DND-41 (cell line): Measurements from ENCODE around the gene IGF2.

ENCODE experiments used
- ATAC-seq: fragments of 200-7000 bp; cut with Tn5 transposase; 3 replicates; pipeline ENCODE4 v1.9.1; 2021; ENCODE audit warnings: low read depth; ENCODE audit not compliant: insufficient read depth
- DNase-seq: peaks from one replicate; pipeline ENCODE4 v3.0.0-alpha.2; 2020
- H2AFZ ChIP-seq: 2 replicates; pipeline ENCODE4 v1.6.0; 2012; ENCODE audit warnings: low read depth, low read length
- H3K27ac ChIP-seq: 2 replicates; pipeline ENCODE4 v1.5.1; 2012; ENCODE audit warnings: low read length, inconsistent platforms
- H3K27me3 ChIP-seq: fragments of 200-600 bp; sonication (generic); 2 replicates; pipeline ENCODE4 v1.6.0; 2012; ENCODE audit warnings: low read length, mild to moderate bottlenecking, inconsistent platforms; ENCODE audit not compliant: insufficient read depth, poor library complexity
- H3K36me3 ChIP-seq: 2 replicates; pipeline ENCODE4 v1.5.1; 2012; ENCODE audit warnings: low read length, inconsistent platforms; ENCODE audit not compliant: insufficient read depth
- H3K4me1 ChIP-seq: 2 replicates; pipeline ENCODE4 v1.5.1; 2012; ENCODE audit warnings: mild to moderate bottlenecking, low read length; ENCODE audit not compliant: insufficient read depth
- H3K4me2 ChIP-seq: 2 replicates; pipeline ENCODE4 v1.6.0; 2012; ENCODE audit warnings: mild to moderate bottlenecking, moderate library complexity, low read length, inconsistent platforms; ENCODE audit not compliant: insufficient read depth
- H3K4me3 ChIP-seq, 2 experiments: fragments of 200-600 bp in 1 of 2; shearing (Covaris generic) in 1 of 2; 2 replicates each; pipeline ENCODE4 v1.5.1; 2012 to 2016; ENCODE audit warnings: inconsistent platforms in 2 of 2, low read length in 2 of 2, mild to moderate bottlenecking in 2 of 2, low read depth in 1 of 2, moderate library complexity in 1 of 2
- H3K79me2 ChIP-seq: 2 replicates; pipeline ENCODE4 v1.6.0; 2012; ENCODE audit warnings: low read length, inconsistent platforms; ENCODE audit not compliant: insufficient read depth
- H3K9ac ChIP-seq: 2 replicates; pipeline ENCODE4 v1.6.0; 2012; ENCODE audit warnings: low read depth, mild to moderate bottlenecking, inconsistent platforms, low read length, moderate library complexity
- H3K9me3 ChIP-seq: 2 replicates; pipeline ENCODE4 v1.5.1; 2012; ENCODE audit warnings: low read length, moderate library complexity, mild to moderate bottlenecking, inconsistent platforms; ENCODE audit not compliant: insufficient read depth, severe bottlenecking
- H4K20me1 ChIP-seq: 2 replicates; pipeline ENCODE4 v1.6.0; 2012; ENCODE audit warnings: low read length; ENCODE audit not compliant: insufficient read depth
- CTCF ChIP-seq: IDR thresholded peaks from 2 replicates; pipeline ENCODE4 v1.5.1; 2012; ENCODE audit warnings: borderline replicate concordance, low read length, moderate library complexity, mild to moderate bottlenecking; ENCODE audit not compliant: poor library complexity, severe bottlenecking; ENCODE audit errors: extremely low read depth
- EZH2 ChIP-seq: IDR thresholded peaks from 3 replicates; pipeline ENCODE4 v1.6.1; 2012; ENCODE audit warnings: borderline replicate concordance, low read depth, mild to moderate bottlenecking, moderate library complexity, low read length, inconsistent platforms; ENCODE audit not compliant: severe bottlenecking

The IGF2 gene

GRCh38 chr11:2120359-2121100 lies 18.7 kb downstream of the IGF2 start:
- peaks cover 8% of the 10 kb centered on the region for H3K27me3 ChIP-seq
- no peaks in the 10 kb centered on the region for H3K79me2 ChIP-seq
- no peak overlapping the region for H3K9ac ChIP-seq
- H3K4me2 ChIP-seq, result no peak overlapping the region
- TF ChIP-seq EZH2 (no peak), CTCF (no peak)
- DNase-seq (no peak), ATAC-seq (no peak)
- H4K20me1 ChIP-seq, result no peaks in the 10 kb centered on the region; the same call in 1 of the 2 replicates
- H3K9me3 ChIP-seq, result no peaks in the 10 kb centered on the region
- H3K4me1 ChIP-seq, result no peaks in the 10 kb centered on the region
- H2AFZ ChIP-seq, result no peak overlapping the region
- H3K4me3 ChIP-seq, result no peak overlapping the region
- H3K27ac ChIP-seq, result no peak overlapping the region
- H3K36me3 ChIP-seq, result no peaks in the 10 kb centered on the region

GRCh38 chr11:2118677-2119076 lies 20.5 kb downstream of the IGF2 start:
- Histone ChIP-seq H3K9me3 (no peaks in the 10 kb centered on the region), H3K9ac (no peak overlapping the region), H3K79me2 (no peaks in the 10 kb centered on the region), H3K4me3 (no peak overlapping the region), H3K27me3 (peaks cover 8% of the 10 kb centered on the region), H4K20me1 (no peaks in the 10 kb centered on the region; the same call in 1 of the 2 replicates), H3K36me3 (no peaks in the 10 kb centered on the region), H3K27ac (no peak overlapping the region), H2AFZ (no peak overlapping the region), H3K4me2 (no peak overlapping the region), H3K4me1 (no peaks in the 10 kb centered on the region)
- no peak for TF ChIP-seq EZH2
- no peak for TF ChIP-seq CTCF
- no peak for ATAC-seq
- DNase-seq, result no peak

DNA sequence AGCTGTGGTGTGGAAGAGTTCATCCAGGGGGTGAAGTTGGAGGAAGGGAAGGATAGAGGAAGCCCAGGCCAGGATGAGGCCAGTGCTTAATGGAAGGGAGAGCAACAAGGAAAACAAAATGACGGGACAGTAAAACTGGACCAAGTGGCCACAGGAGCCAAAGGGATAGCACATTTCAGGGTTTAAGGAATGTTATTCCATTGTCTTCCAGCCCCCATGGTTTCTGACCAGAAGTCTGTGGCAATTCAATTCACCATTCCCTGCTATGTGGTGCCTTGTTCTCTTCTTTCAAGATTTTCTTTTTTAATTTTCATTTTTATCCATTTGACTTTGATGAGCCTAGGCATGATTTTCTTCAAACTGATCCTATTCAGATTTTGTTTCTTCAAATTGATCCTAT lies 22.5 kb downstream of the IGF2 start:
- Histone ChIP-seq H3K36me3 (no peaks in the 10 kb centered on the region), H3K9me3 (no peaks in the 10 kb centered on the region), H3K4me3 (no peak overlapping the region), H3K4me1 (no peaks in the 10 kb centered on the region), H3K27me3 (peaks cover 8% of the 10 kb centered on the region), H3K9ac (no peak overlapping the region), H4K20me1 (no peaks in the 10 kb centered on the region), H3K79me2 (no peaks in the 10 kb centered on the region), H3K4me2 (no peak overlapping the region), H2AFZ (no peak overlapping the region), H3K27ac (no peak overlapping the region)
- no peak for TF ChIP-seq CTCF
- TF ChIP-seq EZH2, result no peak
- ATAC-seq (no peak), DNase-seq (no peak)

DNA sequence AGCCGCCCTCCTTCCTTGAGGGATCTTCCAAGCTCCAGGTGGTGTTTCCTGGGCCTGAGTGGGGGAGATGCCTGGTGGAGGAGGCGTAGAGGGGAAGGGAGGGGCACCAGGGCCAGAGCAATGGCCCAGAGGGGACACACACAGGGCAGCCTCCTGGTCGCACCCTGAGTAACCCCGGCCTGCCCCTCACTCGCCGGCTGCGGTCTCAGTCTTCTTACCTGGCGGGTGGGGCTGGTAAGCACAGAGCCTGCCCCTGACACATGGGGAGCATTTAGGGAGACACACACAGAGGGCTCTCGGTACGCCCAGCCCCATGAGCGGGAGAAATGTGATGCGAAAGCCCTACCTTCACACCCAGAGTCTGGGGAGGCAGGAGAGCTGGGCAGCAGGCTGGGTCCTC lies 23.9 kb downstream of the IGF2 start:
- no peaks in the 10 kb centered on the region for H3K36me3 ChIP-seq
- no peak overlapping the region for H2AFZ ChIP-seq
- no peaks in the 10 kb centered on the region for H3K79me2 ChIP-seq
- H3K9ac ChIP-seq, result no peak overlapping the region
- H3K27ac ChIP-seq, result no peak overlapping the region
- no peak for TF ChIP-seq CTCF
- no peak for TF ChIP-seq EZH2
- H3K4me3 ChIP-seq, result no peak overlapping the region
- no peak for DNase-seq
- ATAC-seq, result no peak
- H3K27me3 ChIP-seq, result peaks cover 10% of the 10 kb centered on the region
- H3K9me3 ChIP-seq, result no peaks in the 10 kb centered on the region
- H3K4me2 ChIP-seq, result no peak overlapping the region
- no peaks in the 10 kb centered on the region for H3K4me1 ChIP-seq
- no peaks in the 10 kb centered on the region for H4K20me1 ChIP-seq
